Measurements from ENCODE around the gene MARCO.
"Not testable (repeated sequence)": the region's sequence is repeated elsewhere in the genome, so short reads cannot be mapped to it uniquely, and the experiment has no call there.

The MARCO gene

GRCh38 chr2:119025762-119026351 lies 83.9 kb downstream of the MARCO start:
- H3K27ac ChIP-seq (ENCODE audit: low read length) = no peak overlapping the region
- H3K27me3 ChIP-seq (ENCODE audit: control insufficient read depth, insufficient read depth, low read length) = no peaks in the 10 kb centered on the region
- peaks cover 6% of the 10 kb centered on the region for H3K9me3 ChIP-seq (ENCODE audit: control insufficient read depth, low read depth, low read length)
- no peaks in the 10 kb centered on the region for H3K4me1 ChIP-seq (ENCODE audit: control insufficient read depth, low read depth, low read length)
- no peaks in the 10 kb centered on the region for H3K36me3 ChIP-seq (ENCODE audit: control insufficient read depth, low read depth, low read length)
- H3K4me3 ChIP-seq (ENCODE audit: low read length) = no peak overlapping the region
- H3K9ac ChIP-seq (ENCODE audit: low read length) = no peak overlapping the region

- no peaks in the 10 kb centered on the region for H3K36me3 ChIP-seq (ENCODE audit: control insufficient read depth, low read depth, low read length)
- no peaks in the 10 kb centered on the region for H3K4me1 ChIP-seq (ENCODE audit: control insufficient read depth, low read depth, low read length)
- H3K27ac ChIP-seq (ENCODE audit: low read length) = no peak overlapping the region
- no peak overlapping the region for H3K4me3 ChIP-seq (ENCODE audit: low read length)
- no peak overlapping the region for H3K9ac ChIP-seq (ENCODE audit: low read length)
- no peaks in the 10 kb centered on the region for H3K27me3 ChIP-seq (ENCODE audit: control insufficient read depth, insufficient read depth, low read length)
- H3K9me3 ChIP-seq (ENCODE audit: control insufficient read depth, low read depth, low read length) = peaks cover 6% of the 10 kb centered on the region
Measured at GRCh38 chr2:119026890-119027289, 84.9 kb downstream of the MARCO start.

- H3K9ac ChIP-seq (ENCODE audit: low read length) = no peak overlapping the region
- peaks cover 6% of the 10 kb centered on the region for H3K9me3 ChIP-seq (ENCODE audit: control insufficient read depth, low read depth, low read length)
- no peaks in the 10 kb centered on the region for H3K36me3 ChIP-seq (ENCODE audit: control insufficient read depth, low read depth, low read length)
- no peak overlapping the region for H3K4me3 ChIP-seq (ENCODE audit: low read length)
- no peaks in the 10 kb centered on the region for H3K4me1 ChIP-seq (ENCODE audit: control insufficient read depth, low read depth, low read length)
- H3K27me3 ChIP-seq (ENCODE audit: control insufficient read depth, insufficient read depth, low read length) = no peaks in the 10 kb centered on the region
- H3K27ac ChIP-seq (ENCODE audit: low read length) = no peak overlapping the region
Measured at GRCh38 chr2:119028327-119029174, 86.6 kb downstream of the MARCO start.

GRCh38 chr2:119029297-119029696 lies 87.3 kb downstream of the MARCO start:
- Histone ChIP-seq H3K36me3 (ENCODE audit: control insufficient read depth, low read depth, low read length) (no peaks in the 10 kb centered on the region), H3K9me3 (ENCODE audit: control insufficient read depth, low read depth, low read length) (peaks cover 6% of the 10 kb centered on the region), H3K9ac (ENCODE audit: low read length) (no peak overlapping the region), H3K27me3 (ENCODE audit: control insufficient read depth, insufficient read depth, low read length) (no peaks in the 10 kb centered on the region), H3K4me3 (ENCODE audit: low read length) (no peak overlapping the region), H3K4me1 (ENCODE audit: control insufficient read depth, low read depth, low read length) (no peaks in the 10 kb centered on the region), H3K27ac (ENCODE audit: low read length) (no peak overlapping the region)

- not testable (repeated sequence) for H3K27me3 ChIP-seq (ENCODE audit: control insufficient read depth, insufficient read depth, low read length); H3K36me3 ChIP-seq (ENCODE audit: control insufficient read depth, low read depth, low read length); H3K27ac ChIP-seq (ENCODE audit: low read length); H3K4me1 ChIP-seq (ENCODE audit: control insufficient read depth, low read depth, low read length); H3K9me3 ChIP-seq (ENCODE audit: control insufficient read depth, low read depth, low read length); H3K9ac ChIP-seq (ENCODE audit: low read length); H3K4me3 ChIP-seq (ENCODE audit: low read length)
Measured at GRCh38 chr2:119037922-119038321, 95.9 kb downstream of the MARCO start.

GRCh38 chr2:119040730-119041129 lies 98.7 kb downstream of the MARCO start:
- Histone ChIP-seq H3K36me3 (ENCODE audit: control insufficient read depth, low read depth, low read length) (no peaks in the 10 kb centered on the region), H3K27ac (ENCODE audit: low read length) (no peak overlapping the region), H3K9me3 (ENCODE audit: control insufficient read depth, low read depth, low read length) (no peaks in the 10 kb centered on the region), H3K27me3 (ENCODE audit: control insufficient read depth, insufficient read depth, low read length) (no peaks in the 10 kb centered on the region), H3K9ac (ENCODE audit: low read length) (no peak overlapping the region), H3K4me3 (ENCODE audit: low read length) (no peak overlapping the region), H3K4me1 (ENCODE audit: control insufficient read depth, low read depth, low read length) (no peaks in the 10 kb centered on the region)
